Esophagus (tissue), 2 donors: ENCODE data around the gene GPR107. TPM values are rescaled to one million over a fixed set of nuclear protein-coding genes. Genes with fewer than 3 reads are reported as not detected.

Source experiments
- H3K27ac ChIP-seq, 2 donors: one replicate each; pipeline ENCODE4 v1.5.1; 2013; ENCODE audit warnings: low read depth in 2 of 2, mild to moderate bottlenecking in 2 of 2, inconsistent platforms in 1 of 2, low read length in 1 of 2, moderate library complexity in 1 of 2
- H3K27me3 ChIP-seq, 2 donors: one replicate each; pipeline ENCODE4 v1.6.1; 2013; ENCODE audit warnings: low read length in 2 of 2, control low read depth in 1 of 2, mild to moderate bottlenecking in 1 of 2; ENCODE audit not compliant: insufficient read depth in 2 of 2, control insufficient read depth in 1 of 2
- H3K36me3 ChIP-seq, 2 donors: one replicate each; pipeline ENCODE4 v1.6.1; 2013; ENCODE audit warnings: low read length in 1 of 2; ENCODE audit not compliant: control insufficient read depth in 2 of 2, insufficient read depth in 2 of 2
- H3K4me1 ChIP-seq, 2 donors: one replicate each; pipeline ENCODE4 v1.6.1; 2013; ENCODE audit warnings: low read length in 1 of 2; ENCODE audit not compliant: control insufficient read depth in 2 of 2, insufficient read depth in 2 of 2
- H3K4me3 ChIP-seq, 2 donors: one replicate each; pipeline ENCODE4 v1.5.1; 2013; ENCODE audit warnings: low read length in 2 of 2, mild to moderate bottlenecking in 2 of 2, low read depth in 1 of 2, moderate library complexity in 1 of 2
- H3K9me3 ChIP-seq, 2 donors: one replicate each; pipeline ENCODE4 v1.6.1; 2013; ENCODE audit warnings: mild to moderate bottlenecking in 2 of 2, low read depth in 1 of 2, low read length in 1 of 2, moderate library complexity in 1 of 2; ENCODE audit not compliant: control insufficient read depth in 2 of 2, insufficient read depth in 1 of 2
- WGBS, 2 donors: extraction: QIAGEN DNeasy Blood & Tissue Kit; methylation state at CpG; one replicate each; pipeline ENCODE4 v1.1.7; 2013; 5-methylcytosine and 5-hydroxymethylcytosine counted together
- polyA plus RNA-seq, 2 donors: library from polyadenylated mRNA; stranded (reverse); fragments of 200-250 nt; gene quantifications; one replicate each; pipeline ENCODE4 v1.2.3, GENCODE V29; 2013
- donor health status: healthy with polysubstance abuse.
- donor health status: Bipolar disorder and iron deficiency.

The GPR107 gene
- polyA plus RNA-seq, 2 donors = 8.6 to 12.2 TPM

- H3K4me1 ChIP-seq = no peaks in the 10 kb centered on the region
- WGBS, 2 donors = 85 to 87% methylated on average over 9 of the region's 9 CpGs
- H3K27ac ChIP-seq = no peak overlapping the region
- H3K9me3 ChIP-seq = no peaks in the 10 kb centered on the region
- H3K4me3 ChIP-seq = no peak overlapping the region
- peaks cover 11 to 29% of the 10 kb centered on the region in 2 donors for H3K36me3 ChIP-seq
- H3K27me3 ChIP-seq = no peaks in the 10 kb centered on the region
Measured at GRCh38 chr9:130101915-130102314, 48.2 kb downstream of the GPR107 start.

DNA sequence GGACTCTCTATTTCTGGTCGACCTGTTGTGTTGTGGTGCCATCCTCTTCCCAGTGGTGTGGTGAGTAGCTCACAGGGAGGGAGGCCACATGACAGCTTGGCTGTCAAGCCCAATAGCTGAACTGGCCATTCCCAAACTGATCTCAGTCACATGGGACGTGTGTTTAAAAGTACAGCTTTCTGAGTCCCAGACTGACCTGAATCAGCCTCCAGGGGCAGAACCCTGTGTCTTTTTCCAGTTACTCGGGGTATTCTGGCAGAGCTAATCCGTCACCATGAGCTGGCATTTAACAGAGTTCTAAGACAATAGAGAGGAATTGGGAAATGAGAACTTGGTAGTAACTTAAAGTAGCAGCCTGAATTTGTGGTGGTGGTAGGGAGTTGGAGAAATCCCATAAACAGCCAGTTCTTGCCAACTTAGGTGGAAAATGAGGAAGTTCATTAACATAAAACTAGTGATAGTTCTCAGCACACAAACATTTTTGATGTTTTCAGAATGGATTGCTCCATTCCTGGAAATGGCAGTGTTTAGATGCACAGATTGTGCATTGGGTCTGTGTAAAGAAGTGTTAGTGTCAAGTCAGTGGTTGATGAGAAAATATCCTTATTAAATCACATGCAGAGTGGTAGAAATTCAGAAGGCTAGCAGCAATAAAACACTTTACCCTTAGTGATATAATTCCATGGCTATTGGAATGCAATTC, 50.9 kb downstream of the GPR107 start:
- WGBS, 2 donors = 63 to 75% methylated on average over 4 of the region's 4 CpGs
- no peak overlapping the region for H3K4me3 ChIP-seq
- H3K27me3 ChIP-seq = no peaks in the 10 kb centered on the region
- no peaks in the 10 kb centered on the region for H3K9me3 ChIP-seq
- H3K27ac ChIP-seq = no peak overlapping the region
- H3K36me3 ChIP-seq = peaks cover 10 to 28% of the 10 kb centered on the region in 2 donors
- H3K4me1 ChIP-seq = no peaks in the 10 kb centered on the region

GRCh38 chr9:130106860-130107233, 53.1 kb downstream of the GPR107 start:
- Histone ChIP-seq H3K27ac (no peak overlapping the region), H3K9me3 (no peaks in the 10 kb centered on the region), H3K4me3 (no peak overlapping the region), H3K27me3 (no peaks in the 10 kb centered on the region), H3K4me1 (no peaks in the 10 kb centered on the region), H3K36me3 (peaks cover 10 to 24% of the 10 kb centered on the region in 2 donors)
- WGBS, 2 donors = 94 to 95% methylated on average over 2 of the region's 2 CpGs

DNA sequence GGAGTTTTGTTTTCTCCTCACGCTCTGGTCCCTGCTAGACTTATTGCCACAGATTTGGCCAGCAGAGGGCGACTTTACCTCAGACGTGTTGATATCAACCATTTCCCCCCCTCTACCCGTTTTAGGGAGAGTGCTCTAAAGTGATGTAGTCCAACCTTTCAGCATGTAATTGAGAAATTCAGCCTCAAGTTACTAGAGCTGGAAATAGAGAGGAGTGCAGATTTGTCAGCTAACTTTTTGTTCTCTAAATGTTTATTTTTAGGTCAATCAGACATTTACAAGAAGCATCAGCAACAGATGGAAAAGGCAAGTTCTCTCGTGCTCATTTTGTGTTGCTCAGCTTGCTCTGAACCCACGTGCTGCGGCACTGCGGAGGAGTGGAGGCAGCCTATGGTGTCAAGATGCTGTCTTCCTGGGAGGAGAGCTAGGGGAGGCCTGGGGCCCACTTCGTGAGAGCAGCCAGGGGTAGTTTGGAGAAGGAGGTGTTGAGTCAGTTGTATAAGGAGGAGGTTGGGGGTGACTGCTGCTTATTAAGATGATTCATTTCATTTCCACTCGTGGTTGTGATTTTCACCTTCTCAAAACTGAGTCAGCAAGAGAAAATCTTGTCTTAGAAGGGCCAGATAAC, 53.6 kb downstream of the GPR107 start:
- no peaks in the 10 kb centered on the region for H3K9me3 ChIP-seq
- 23 to 32% methylated on average over 10 of the region's 10 CpGs for WGBS, 2 donors
- H3K27ac ChIP-seq = peak overlapping the region; percentile 3 to 65
- no peaks in the 10 kb centered on the region for H3K4me1 ChIP-seq
- H3K4me3 ChIP-seq = no peak overlapping the region
- no peaks in the 10 kb centered on the region for H3K27me3 ChIP-seq
- peaks cover 6 to 22% of the 10 kb centered on the region in 2 donors for H3K36me3 ChIP-seq

DNA sequence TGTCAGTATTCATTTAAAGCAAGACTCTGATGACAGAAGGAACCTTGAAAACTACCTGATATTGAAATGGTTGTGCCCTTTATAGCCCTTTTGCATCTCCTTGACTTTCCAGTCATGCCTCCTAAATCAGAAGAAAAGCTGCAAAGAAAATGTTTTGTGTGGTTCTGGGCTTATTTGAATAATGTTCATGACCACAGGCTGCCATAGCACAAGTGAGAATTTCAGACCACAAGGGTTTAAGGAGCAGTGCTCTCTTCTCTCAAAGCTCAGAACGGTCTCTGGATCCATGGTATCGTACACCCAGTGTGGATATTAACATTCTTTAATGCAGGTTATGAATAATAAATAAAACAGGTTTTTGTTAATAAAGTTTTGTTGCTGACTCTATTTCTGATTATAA, 54.2 kb downstream of the GPR107 start:
- Histone ChIP-seq H3K4me3 (no peak overlapping the region), H3K36me3 (peaks cover 5 to 22% of the 10 kb centered on the region in 2 donors), H3K9me3 (no peaks in the 10 kb centered on the region), H3K4me1 (no peaks in the 10 kb centered on the region), H3K27me3 (no peaks in the 10 kb centered on the region), H3K27ac (no peak overlapping the region)
- 91 to 95% methylated on average over 2 of the region's 2 CpGs for WGBS, 2 donors

GRCh38 chr9:130110166-130110565, 56.5 kb downstream of the GPR107 start:
- peaks cover 5 to 13% of the 10 kb centered on the region in 2 donors for H3K36me3 ChIP-seq
- H3K9me3 ChIP-seq = no peaks in the 10 kb centered on the region
- no peak overlapping the region for H3K4me3 ChIP-seq
- WGBS, 2 donors = 89 to 91% methylated on average over 5 of the region's 5 CpGs
- H3K27ac ChIP-seq = no peak overlapping the region
- no peaks in the 10 kb centered on the region for H3K27me3 ChIP-seq
- no peaks in the 10 kb centered on the region for H3K4me1 ChIP-seq

- H3K36me3 ChIP-seq = peaks cover 5 to 13% of the 10 kb centered on the region in 2 donors
Measured at GRCh38 chr9:130110596-130111021, 56.9 kb downstream of the GPR107 start.

GRCh38 chr9:130111786-130112537, 58.3 kb downstream of the GPR107 start:
- no peaks in the 10 kb centered on the region for H3K4me1 ChIP-seq
- no peak overlapping the region for H3K4me3 ChIP-seq
- no peak overlapping the region for H3K27ac ChIP-seq
- no peaks in the 10 kb centered on the region for H3K9me3 ChIP-seq
- WGBS, 2 donors = 89 to 92% methylated on average over 30 of the region's 30 CpGs
- peaks cover under 1 to 15% of the 10 kb centered on the region in 2 donors for H3K36me3 ChIP-seq
- no peaks in the 10 kb centered on the region for H3K27me3 ChIP-seq

More at GRCh38 chr9:130110596-130111021, 56.9 kb downstream of the GPR107 start:
- Histone ChIP-seq H3K4me1 (no peaks in the 10 kb centered on the region), H3K27me3 (no peaks in the 10 kb centered on the region), H3K4me3 (no peak overlapping the region), H3K27ac (no peak overlapping the region), H3K9me3 (no peaks in the 10 kb centered on the region)
- WGBS, 2 donors = 84 to 89% methylated on average over 7 of the region's 7 CpGs

- no peak overlapping the region for H3K4me3 ChIP-seq
- no peaks in the 10 kb centered on the region for H3K4me1 ChIP-seq
- no peaks in the 10 kb centered on the region for H3K27me3 ChIP-seq
- H3K27ac ChIP-seq = no peak overlapping the region
- H3K9me3 ChIP-seq = no peaks in the 10 kb centered on the region
- H3K36me3 ChIP-seq = peaks cover 0 to 15% of the 10 kb centered on the region in 2 donors
- 69 to 79% methylated on average over 3 of the region's 3 CpGs for WGBS, 2 donors
Measured at GRCh38 chr9:130112538-130113151, 58.9 kb downstream of the GPR107 start.
